ENCODE results near the gene RELL2. TPM values are rescaled to one million over a fixed set of nuclear protein-coding genes. Genes with fewer than 3 reads are reported as not detected.

RELL2 gene
- total RNA-seq, 1 donor from 2014 or later, result 4.5 TPM

GRCh38 chr5:141618804-141619554 lies 17.8 kb upstream of the RELL2 start, which contains the start of gene DIAPH1:
DIAPH1 (minus strand) TSS chr5:141619000; CDS start chr5:141618914, 86 bp downstream.
- peak; percentile 100 for ATAC-seq

- no peak for ATAC-seq
Measured at GRCh38 chr5:141623186-141623585, 13.6 kb upstream of the RELL2 start.

- no peak for ATAC-seq
Measured at GRCh38 chr5:141623611-141624010, 13.2 kb upstream of the RELL2 start.

GRCh38 chr5:141628175-141628788 lies 8.5 kb upstream of the RELL2 start:
- no peak for ATAC-seq

- no peak for ATAC-seq
Measured at GRCh38 chr5:141630570-141631140, 6.1 kb upstream of the RELL2 start.

GRCh38 chr5:141632650-141633049 lies 4.1 kb upstream of the RELL2 start:
- ATAC-seq, result no peak

- ATAC-seq, result no peak
Measured at GRCh38 chr5:141633871-141634561, 2.8 kb upstream of the RELL2 start.

- ATAC-seq, result no peak
Measured at GRCh38 chr5:141634720-141635119, 2.1 kb upstream of the RELL2 start.

- ATAC-seq, result no peak
Measured at GRCh38 chr5:141635646-141636045, 1.2 kb upstream of the RELL2 start.

GRCh38 chr5:141636106-141636412 lies 738 bp upstream of the RELL2 start:
- no peak for ATAC-seq

- ATAC-seq, result peak; percentile 42
Measured at GRCh38 chr5:141637123-141637766, 448 bp downstream of the RELL2 start.

- peak; percentile 35 for ATAC-seq
Measured at GRCh38 chr5:141637767-141638419, 1.1 kb downstream of the RELL2 start.

- no peak for ATAC-seq
Measured at GRCh38 chr5:141638771-141639170, 2.0 kb downstream of the RELL2 start.

- no peak for ATAC-seq
Measured at GRCh38 chr5:141639357-141640050, 2.7 kb downstream of the RELL2 start.

GRCh38 chr5:141640051-141640415 lies 3.2 kb downstream of the RELL2 start:
- no peak for ATAC-seq

- ATAC-seq, result no peak
Measured at GRCh38 chr5:141640698-141641097, 3.9 kb downstream of the RELL2 start.

- ATAC-seq, result no peak
Measured at GRCh38 chr5:141641634-141642267, 5.0 kb downstream of the RELL2 start.

- ATAC-seq, result peak; percentile 34
Measured at GRCh38 chr5:141646026-141646425, 9.2 kb downstream of the RELL2 start.

- ATAC-seq, result no peak
Measured at GRCh38 chr5:141647242-141647641, 10.4 kb downstream of the RELL2 start.

- no peak for ATAC-seq
Measured at GRCh38 chr5:141647851-141648250, 11.1 kb downstream of the RELL2 start.

- ATAC-seq, result no peak
Measured at GRCh38 chr5:141649056-141649688, 12.4 kb downstream of the RELL2 start.

Measured in esophagus mucosa (tissue), 1 donor.